Uterus (tissue), 2 donors: Measurements from ENCODE around the gene POLA2.
"Not testable (repeated sequence)": the region's sequence is repeated elsewhere in the genome, so short reads cannot be mapped to it uniquely, and the experiment has no call there.

Experiments used
- CTCF ChIP-seq, 4 experiments: fragments of 200-600 bp in 2 of 4; fragments of 450-650 bp in 2 of 4; sonication (generic) in 2 of 4; IDR thresholded peaks; one replicate each; pipeline ENCODE4 v1.5.1; 2016 to 2019; ENCODE audit warnings: antibody characterized with exemption in 4 of 4, mild to moderate bottlenecking in 2 of 4, moderate library complexity in 1 of 4
- POLR2A ChIP-seq, 2 donors: fragments of 450-650 bp; IDR thresholded peaks; one replicate each; pipeline ENCODE4 v1.6.1; 2016; ENCODE audit warnings: antibody characterized with exemption in 2 of 2, mild to moderate bottlenecking in 1 of 2, moderate library complexity in 1 of 2

GRCh38 chr11:65264747-65265146 is 3.0 kb downstream of the POLA2 start:
- TF ChIP-seq CTCF, POLR2A (IDR thresholded peaks at IDR 0.05): not testable (repeated sequence)
